ENCODE measurements around the gene FHAD1. TPM values are rescaled to one million over a fixed set of nuclear protein-coding genes. Genes with fewer than 3 reads are reported as not detected.

FHAD1 gene
- total RNA-seq, 1 experiment from 2014 or later: 1.9 TPM

- Mint-ChIP-seq H3K36me3 (ENCODE audit: insufficient read depth in 1 of 3, low read depth in 3 of 3) (no peaks in the 10 kb centered on the region; a peak in 1 of 7 replicates), H3K27me3 (ENCODE audit: low read depth) (peaks cover 31% of the 10 kb centered on the region), H3K9me3 (peaks cover 0 to 2% of the 10 kb centered on the region in 2 experiments; a peak in 1 of 5 replicates), H3K4me1 (peaks cover 36 to 38% of the 10 kb centered on the region in 2 experiments), H3K27ac (no peak overlapping the region), H3K4me3 (peak overlapping the region in 1 of 2 experiments; percentile 88; a peak in 1 of 5 replicates)
- WGBS (ENCODE audit: extremely low coverage, insufficient read length, low lambda C conversion rate): no CpG with 5 or more reads among the region's 4 CpGs
- H3K9ac ChIP-seq (ENCODE audit: extremely low read depth, insufficient read length, low read length): no peak overlapping the region
- H3K18ac ChIP-seq (ENCODE audit: insufficient read length, low read depth, low read length): no peak overlapping the region
- H3K79me1 ChIP-seq (ENCODE audit: insufficient read depth, low read depth, low read length, poor library complexity, severe bottlenecking): no peaks in the 10 kb centered on the region
- DNase-seq: no peak
- no peak overlapping the region for H3K23ac ChIP-seq (ENCODE audit: insufficient read length, low read depth, low read length)
- no peak overlapping the region for H3K4me2 ChIP-seq (ENCODE audit: insufficient read depth, insufficient read length, low read length)
- H3K27me3 ChIP-seq (ENCODE audit: insufficient read depth, low read length): 0 out of 2 replicates have a peak, but pooled peaks cover 2% of the 10 kb centered on the region
- H2AK5ac ChIP-seq (ENCODE audit: insufficient read length, low read length): no peak overlapping the region
- no peak for TF ChIP-seq CTCF (conservative IDR thresholded peaks at IDR 0.05)
- H3K56ac ChIP-seq (ENCODE audit: insufficient read length, low read depth, low read length): no peak overlapping the region
- H2BK15ac ChIP-seq (ENCODE audit: low read depth, low read length): no peak overlapping the region
- no peak overlapping the region for H3T11ph ChIP-seq (ENCODE audit: low read length)
- no peak overlapping the region for H3K14ac ChIP-seq (ENCODE audit: insufficient read depth, low read length)
- H2BK20ac ChIP-seq (ENCODE audit: low read depth, low read length, poor library complexity, severe bottlenecking): no peak overlapping the region
- H3K4me1 ChIP-seq (ENCODE audit: insufficient read depth, low read length): peaks cover 9% of the 10 kb centered on the region; the same call in 1 of the 2 replicates
- H3K23me2 ChIP-seq (ENCODE audit: insufficient read length, low read depth, low read length, poor library complexity, severe bottlenecking): no peaks in the 10 kb centered on the region
- H2AFZ ChIP-seq (ENCODE audit: low read length): no peak overlapping the region
- H3K27ac ChIP-seq (ENCODE audit: insufficient read length, low read depth, low read length): no peak overlapping the region
- H4K91ac ChIP-seq (ENCODE audit: insufficient read length, low read depth, low read length): no peak overlapping the region
- H3K9me3 ChIP-seq (ENCODE audit: control insufficient read depth, low read depth, low read length): no peaks in the 10 kb centered on the region
- H2BK12ac ChIP-seq (ENCODE audit: insufficient read length, low read depth, low read length): no peak overlapping the region
- no peak overlapping the region for H3K4ac ChIP-seq (ENCODE audit: low read depth, low read length)
- no peak overlapping the region for H2BK5ac ChIP-seq (ENCODE audit: insufficient read length, low read length)
- H4K8ac ChIP-seq (replicated peaks; ENCODE audit: insufficient read length, low read depth, low read length): no peak overlapping the region
- no peaks in the 10 kb centered on the region for H4K20me1 ChIP-seq (ENCODE audit: control insufficient read depth, insufficient read depth, insufficient read length)
- H2BK120ac ChIP-seq (ENCODE audit: low read depth, low read length, poor library complexity, severe bottlenecking): no peak overlapping the region
- no peaks in the 10 kb centered on the region for H3K79me2 ChIP-seq (ENCODE audit: insufficient read depth, low read length)
- no peak overlapping the region for H4K5ac ChIP-seq (ENCODE audit: insufficient read length, low read depth, low read length)
Measured at GRCh38 chr1:15248216-15248615, 1.2 kb downstream of the FHAD1 start.
